Endometrial microvascular endothelial cells (primary cell): ENCODE data around the gene COL25A1. TPM values are rescaled to one million over a fixed set of nuclear protein-coding genes. Genes with fewer than 3 reads are reported as not detected.
"Not testable (repeated sequence)": the region's sequence is repeated elsewhere in the genome, so short reads cannot be mapped to it uniquely, and the experiment has no call there.

Experiments used
- in situ Hi-C: cut with HindIII; loops from 2 replicates; pipeline ENCODE4 v1.10.0; 2017; ENCODE audit warnings: low sequenced_read_pairs, low pct_unique_long_range_greater_than_20kb; ENCODE audit errors: inconsistent ontology term
- total RNA-seq: library from RNA; depleted of rRNA; stranded (reverse); fragments of >200 nt; gene quantifications from one replicate; pipeline ENCODE4 v1.2.3, GENCODE V29; 2015; ENCODE audit errors: inconsistent ontology term

COL25A1 gene
- total RNA-seq, 1 donor from 2014 or later = 4.3 TPM

DNA sequence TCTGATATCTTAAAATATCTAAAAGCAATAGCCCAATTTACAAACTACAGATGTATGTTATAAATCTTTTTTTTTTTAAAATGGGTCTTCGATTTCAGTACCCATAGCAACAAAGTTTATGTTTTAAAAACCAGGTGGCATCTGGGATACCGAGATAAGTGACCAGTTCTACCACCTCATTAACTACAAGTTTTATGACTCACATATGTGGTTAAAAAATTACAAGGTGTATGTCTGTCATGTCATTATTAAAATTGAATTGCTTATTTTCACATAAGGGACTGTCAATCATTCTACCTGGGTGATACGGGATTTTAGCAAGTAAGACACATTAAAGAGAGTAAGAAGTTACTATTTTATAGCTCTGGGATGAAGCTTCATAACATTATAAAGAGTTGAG, 347.6 kb downstream of the COL25A1 start:
- in situ Hi-C loops = no loop called here

DNA sequence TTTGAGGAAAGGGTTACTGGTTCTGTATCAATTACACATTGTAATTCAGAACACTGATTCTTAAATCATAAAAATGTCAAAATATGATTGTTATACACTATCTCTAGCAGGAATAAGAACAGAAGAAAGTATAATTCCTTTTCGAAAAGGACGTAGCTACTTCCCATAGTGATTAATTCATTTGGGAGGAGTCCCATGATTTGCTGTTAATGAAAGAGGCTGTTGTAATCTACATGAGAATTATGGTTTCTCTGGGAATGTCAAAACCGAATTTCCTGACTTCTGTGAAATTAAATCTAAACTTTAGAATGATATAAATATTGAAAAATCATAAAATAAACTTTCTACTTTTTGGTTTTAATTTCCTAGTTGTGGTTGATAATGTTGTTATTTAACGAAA, 348.5 kb downstream of the COL25A1 start:
- in situ Hi-C loops = no loop called here

DNA sequence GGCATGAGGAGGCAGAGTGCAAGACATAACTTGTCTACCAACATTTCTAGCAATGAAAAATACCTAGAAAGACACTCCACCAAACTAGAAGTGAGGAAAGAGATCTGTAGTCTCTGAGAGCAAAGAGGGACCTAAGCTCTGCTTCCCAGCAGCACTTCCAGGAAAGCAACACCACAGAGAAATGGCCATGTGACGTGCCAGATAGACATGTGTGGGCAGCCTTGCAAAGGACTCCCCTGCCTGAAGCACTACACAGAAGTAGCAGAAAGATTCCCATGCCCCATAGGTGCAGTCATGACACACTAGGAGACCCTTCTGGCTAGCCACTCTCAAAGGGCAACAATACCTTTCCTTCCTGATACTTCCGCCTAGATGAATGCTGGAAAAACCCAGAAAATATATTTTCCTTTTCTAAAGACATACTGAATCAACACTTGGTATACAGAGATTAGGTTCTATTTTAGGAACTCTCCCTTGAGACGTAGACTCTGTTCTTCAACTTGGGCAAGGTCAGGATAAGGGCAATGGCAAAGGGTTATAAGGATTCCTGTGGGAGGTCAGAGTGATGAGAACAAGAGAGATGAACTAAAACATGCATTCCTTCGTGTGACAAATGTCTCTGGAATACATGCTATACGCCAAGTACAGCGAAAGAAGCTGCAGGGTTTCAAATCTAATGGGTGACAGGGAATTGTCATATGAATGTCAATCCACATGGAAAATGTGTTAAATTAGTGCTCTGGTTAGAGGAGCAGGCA, 352.1 kb downstream of the COL25A1 start:
- in situ Hi-C loops = no loop called here

DNA sequence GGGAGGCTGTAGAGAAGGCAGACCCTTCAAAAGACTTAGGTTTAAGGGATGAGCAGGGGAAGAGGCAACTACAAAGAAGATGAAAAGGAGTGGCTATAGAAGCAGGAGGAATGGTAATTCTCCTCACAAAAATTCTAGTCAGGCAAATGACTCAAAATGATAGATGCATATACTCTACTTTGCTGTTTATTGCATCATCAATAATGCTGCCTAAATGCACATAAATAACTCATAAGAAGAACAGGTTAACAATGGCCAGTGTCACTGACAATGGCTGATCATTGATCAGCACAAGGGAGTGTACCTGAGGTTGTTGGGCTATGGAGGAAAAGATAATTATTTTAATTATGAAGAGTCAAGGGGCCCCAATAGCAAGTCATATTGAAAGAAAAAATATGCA, 354.9 kb downstream of the COL25A1 start:
- in situ Hi-C loops = no loop called here

DNA sequence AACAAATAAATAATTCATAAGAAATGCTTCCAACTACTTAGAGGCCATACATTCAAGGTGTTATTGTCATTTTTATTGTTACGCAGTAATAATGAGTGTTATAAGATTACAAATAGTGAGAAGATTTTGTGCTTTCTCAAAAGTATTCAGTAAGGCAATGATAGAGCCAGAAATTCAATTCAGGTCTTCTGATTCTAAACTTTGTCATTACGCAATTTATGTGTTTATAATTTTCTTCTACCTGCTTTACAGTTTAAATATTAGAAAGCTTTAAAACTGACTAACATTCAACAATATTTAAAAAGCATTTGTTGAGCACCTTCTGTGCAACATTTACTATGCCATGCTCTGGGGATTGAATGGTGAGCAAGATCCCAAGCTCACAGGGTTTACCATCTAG, 356.2 kb downstream of the COL25A1 start:
- in situ Hi-C loops = no loop called here

DNA sequence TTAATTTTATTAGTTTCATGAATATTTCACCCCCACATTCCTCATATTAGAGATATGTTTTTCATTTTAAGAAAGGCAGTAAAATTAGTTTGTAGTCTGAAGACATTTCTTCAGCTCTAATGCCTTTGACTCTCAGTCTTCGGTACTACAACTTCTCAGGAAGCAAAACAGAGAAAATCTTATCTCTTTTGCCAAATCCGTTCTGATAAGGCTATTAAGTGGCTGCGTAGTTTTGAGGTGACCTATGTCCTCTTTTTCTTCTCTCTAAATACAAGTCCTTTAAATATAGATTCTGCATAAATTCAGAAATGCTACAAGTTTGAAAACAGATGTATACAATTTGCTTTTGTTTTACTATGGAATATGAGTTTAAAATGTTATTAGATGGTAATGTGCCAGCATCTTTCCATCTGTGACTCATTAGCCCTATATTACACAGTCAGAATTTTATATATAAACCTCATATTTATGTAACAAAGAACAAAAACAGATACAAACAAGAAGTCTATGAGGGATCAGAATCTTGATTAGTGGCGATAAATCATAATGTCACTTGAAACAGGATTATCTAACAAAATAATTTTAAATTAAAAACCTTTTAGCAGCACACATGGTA, 358.4 kb downstream of the COL25A1 start:
- in situ Hi-C loops = no loop called here

DNA sequence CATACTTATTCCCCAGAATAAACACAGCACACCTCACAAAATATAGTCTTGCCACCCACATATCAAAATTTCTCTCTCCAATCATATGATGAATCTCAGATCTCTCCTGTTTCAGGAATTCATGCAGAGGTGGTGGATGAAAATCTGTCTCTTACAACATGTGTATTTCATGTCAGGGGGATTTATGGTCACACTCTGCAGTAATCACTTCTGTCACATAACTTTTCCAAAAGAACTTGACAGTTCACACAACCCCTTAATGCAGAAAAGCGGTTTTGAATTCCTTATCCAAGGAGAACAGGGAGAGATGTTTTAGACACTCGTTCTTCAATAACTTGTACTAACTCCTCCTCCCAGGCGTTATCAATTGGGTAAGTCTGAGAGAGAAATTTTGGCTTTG, 359.1 kb downstream of the COL25A1 start:
- in situ Hi-C loops = no loop called here

DNA sequence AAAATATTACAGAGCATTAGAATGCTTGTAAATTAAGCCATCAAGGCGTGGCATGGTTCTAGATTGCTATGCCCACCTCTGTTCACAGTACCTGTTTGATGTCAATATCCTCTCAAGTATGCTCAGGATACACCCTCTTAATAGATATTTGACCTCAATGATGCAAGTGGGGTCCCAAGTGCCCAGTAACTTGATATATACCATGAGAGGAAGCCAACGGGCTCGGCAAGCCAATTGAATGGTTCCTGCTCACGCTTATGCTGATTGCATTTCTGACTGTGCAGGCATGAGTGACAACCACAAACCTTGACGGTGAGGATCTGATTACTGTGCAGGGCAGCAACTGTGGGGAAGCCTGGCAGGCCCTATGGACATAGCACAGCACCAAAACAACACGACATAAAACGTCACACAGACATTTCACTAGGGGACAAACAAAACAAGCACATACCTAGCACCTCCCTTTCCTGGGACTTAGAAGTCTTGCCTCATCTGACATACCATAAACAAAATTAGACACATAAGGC, 360.5 kb downstream of the COL25A1 start:
- in situ Hi-C loops = no loop called here

DNA sequence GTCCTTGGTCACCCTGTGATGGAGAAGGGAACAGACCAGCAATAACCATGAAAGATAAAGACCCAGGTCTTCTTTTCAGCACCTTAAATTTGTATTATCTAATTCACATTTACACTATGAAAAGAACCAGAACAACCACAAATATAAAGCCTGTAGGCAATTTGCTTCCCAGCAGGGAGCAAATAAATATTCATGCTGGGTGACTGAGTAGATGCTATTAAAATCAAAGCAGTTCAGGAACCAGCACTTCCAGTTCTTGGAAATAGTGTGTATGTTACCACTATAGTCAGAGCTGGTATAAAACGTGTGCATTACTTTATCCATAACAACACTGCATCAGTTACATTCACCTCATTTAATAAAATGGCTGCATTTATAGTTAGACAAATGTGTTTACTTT, 361.8 kb downstream of the COL25A1 start:
- in situ Hi-C loops = no loop called here

DNA sequence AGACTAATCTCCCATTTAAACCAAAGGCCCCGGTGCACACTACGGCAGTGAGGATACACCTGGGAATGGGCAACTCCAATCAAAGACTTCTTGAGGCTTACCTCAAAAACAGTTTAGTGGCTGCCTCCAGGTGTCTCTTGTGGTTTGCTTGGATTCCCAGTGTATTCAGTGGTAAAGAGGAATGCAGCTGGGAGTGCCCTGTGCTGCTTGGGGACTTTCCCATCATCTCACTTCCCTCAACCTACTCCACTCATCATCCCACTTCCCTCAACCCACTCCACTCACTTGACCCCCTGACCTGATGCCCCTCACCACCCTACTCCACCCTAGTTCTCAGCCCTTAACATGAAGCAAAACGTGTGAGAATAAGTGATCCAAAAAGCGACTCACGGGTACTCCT, 362.3 kb downstream of the COL25A1 start:
- in situ Hi-C loops = no loop called here

DNA sequence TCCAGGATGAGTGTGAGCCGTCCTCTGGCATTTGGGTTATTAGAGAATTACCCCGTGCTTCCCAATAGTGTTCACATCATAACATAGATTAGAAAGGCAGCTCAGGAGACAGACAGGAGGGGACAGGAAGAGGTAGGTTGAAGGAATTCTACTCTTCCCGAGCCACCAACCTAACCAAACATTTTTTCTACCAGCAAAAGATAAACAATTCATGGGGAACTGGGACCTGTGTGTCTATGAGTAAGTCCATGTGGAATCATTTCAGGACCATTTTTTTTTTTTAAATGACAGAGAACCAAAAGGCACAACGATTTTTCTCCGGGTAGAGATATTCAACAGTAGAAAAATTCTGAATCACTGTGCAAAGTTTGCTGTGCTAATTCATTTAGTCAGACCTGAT, 365.4 kb downstream of the COL25A1 start:
- in situ Hi-C loops = no loop called here

DNA sequence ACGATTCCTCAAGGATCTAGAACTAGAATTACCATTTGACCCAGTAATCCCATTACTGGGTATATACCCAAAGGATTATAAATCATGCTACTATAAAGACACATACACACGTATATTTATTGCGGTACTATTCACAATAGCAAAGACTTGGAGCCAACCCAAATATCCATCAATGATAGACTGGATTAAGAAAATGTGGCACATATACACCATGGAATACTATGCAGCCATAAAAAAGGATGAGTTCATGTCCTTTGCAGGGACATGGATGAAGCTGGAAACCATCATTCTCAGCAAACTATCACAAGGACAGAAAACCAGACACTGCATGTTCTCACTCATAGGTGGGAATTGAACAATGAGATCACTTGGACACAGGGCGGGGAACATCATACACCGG, 368.5 kb downstream of the COL25A1 start:
- in situ Hi-C loops = not testable (repeated sequence)

DNA sequence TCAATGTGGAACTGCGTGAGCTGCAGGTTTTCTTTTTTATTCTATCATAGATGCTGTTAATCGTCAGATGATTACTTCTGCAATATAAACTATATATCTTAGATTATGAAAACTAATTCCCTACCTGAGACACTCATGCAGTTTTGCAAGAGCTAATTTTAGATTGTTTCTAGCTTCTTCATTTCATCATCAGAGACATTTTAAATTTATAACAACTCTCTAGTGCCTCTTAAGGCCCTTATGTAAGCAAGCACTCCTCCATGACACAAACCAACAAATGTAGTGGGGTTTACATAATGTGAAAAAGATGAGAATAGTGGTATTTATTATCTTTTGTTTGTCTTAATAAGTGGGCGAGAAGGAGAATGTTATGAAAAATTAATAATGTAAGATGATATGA, 369.4 kb downstream of the COL25A1 start:
- in situ Hi-C loops = no loop called here

DNA sequence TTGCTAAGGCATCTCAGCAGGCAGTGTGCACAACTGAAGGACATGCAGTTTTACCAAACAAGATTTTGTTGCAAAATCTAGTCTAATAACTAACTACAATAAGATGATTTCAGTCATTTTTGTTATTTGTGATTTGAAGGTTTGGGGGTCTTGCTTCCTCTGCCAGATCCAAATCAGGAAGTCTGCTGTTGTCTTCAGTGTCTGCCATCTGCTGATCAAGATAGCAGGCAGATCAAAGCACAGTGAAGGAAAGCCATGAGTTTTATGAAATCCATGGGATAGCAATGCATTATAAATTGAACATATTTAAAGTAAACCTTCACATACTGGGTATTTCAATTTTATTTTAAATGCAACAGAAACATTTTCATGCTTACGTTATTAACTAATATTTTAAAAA, 370.5 kb downstream of the COL25A1 start:
- in situ Hi-C loops = no loop called here

DNA sequence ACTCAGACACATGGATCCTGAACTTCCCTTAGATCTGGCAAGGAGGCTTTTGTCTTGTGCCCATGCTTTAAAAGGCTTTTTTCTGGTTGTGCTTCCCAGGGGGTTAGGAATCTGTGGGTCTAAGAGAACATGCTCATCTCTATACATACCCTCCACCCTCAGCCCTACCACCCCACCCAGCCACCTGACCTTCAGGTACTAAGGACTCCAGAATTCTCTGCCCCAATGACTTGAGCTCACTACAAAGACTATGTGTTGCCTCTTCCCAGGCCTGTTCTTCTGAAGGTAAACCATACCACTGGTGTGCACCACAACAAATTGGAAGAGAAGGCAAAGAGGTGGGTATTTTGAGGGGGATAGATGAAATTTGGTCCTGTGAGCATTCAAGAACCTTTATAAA, 372.3 kb downstream of the COL25A1 start:
- in situ Hi-C loops = no loop called here

DNA sequence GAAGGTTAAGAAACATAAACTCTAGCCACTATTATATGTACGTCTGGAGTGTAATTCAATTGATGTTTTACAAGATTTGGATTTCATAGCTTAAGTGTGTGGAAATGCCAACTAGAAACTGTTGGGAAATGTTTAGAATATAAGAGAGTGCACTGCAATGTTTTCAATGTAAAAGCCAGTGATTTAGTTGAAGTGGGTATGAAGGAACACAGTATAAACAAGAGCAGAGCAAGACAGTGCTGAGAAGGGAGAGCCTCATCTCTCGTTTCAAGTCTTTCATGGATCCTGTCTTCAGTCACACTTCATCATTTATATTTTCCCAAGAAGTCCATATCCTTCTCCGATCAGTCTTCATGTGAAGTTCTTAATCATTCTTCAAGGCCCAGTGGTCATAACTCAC, 375.7 kb downstream of the COL25A1 start:
- in situ Hi-C loops = no loop called here

DNA sequence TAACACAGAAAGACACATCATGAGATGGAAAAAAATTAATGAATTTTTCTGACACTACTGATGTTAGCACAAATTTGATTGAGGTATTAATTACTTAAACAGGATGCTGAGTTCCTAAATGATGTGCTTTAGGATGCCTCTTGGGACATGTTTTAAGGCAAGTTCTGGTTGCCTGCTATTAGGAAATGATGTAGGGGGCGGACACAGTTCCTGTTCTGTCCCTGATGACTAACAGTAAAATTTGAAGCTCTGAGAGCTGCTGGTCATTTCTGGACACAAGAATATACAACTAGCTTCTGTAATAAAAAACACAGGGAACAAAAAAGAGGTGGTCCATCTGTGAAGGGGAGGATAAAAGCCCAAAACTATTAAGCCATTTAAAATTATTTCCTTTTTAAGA, 376.4 kb downstream of the COL25A1 start:
- in situ Hi-C loops = no loop called here

DNA sequence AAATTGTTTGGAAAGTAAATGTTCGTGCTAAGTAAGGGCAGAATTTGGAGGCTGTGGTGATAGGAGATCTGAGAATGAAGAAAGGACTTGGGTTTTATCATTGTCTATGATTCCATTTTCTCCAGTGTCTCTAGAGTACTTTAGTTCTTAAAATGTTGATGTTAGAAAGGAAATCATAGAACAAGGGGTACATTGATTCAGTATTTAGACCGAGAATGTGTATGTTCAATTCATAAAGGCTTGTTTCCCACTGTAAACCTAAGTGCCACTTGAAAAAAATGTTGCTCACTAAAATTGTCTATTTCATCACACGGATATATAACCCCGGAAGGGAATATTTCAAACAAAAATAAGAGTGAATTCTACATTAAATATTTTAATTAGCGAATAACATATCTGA, 380.3 kb downstream of the COL25A1 start:
- in situ Hi-C loops = no loop called here

DNA sequence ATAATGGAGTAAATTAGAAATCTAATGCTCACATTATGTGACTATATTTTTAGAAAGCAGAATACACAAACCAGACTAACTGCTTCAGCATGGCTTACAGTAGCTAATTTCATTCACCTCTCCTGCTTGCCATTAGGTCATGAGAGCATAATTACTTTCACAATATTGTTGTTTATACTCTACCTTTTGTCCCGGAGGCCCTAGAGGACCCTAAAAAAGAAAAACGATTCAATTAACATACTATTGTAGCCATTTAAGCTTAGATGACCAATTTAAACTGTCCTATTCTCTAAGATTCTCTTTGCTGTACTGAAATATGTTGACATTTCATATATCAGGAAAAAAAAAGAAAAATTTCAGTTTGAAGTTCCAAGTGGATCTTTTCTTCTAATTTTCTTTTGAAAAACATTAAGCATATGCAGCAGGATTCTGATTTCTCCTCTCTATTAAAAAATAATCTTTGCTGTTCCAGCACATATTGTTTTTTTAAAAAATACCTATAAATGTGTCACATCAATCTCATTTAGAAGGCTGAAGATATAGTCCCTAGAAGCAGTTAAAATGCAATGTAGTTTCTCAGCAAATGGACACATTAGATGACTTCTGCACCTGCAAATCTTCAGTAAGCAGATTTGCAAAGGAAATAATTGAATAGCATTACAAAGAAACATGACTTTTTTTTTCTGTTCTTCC, 381.9 kb downstream of the COL25A1 start:
- in situ Hi-C loops = no loop called here
